Endodermal cell (in vitro differentiated cells): ENCODE results near the gene QSER1. TPM values are rescaled to one million over a fixed set of nuclear protein-coding genes. Genes with fewer than 3 reads are reported as not detected.

Experiments
- DNase-seq: peaks from one replicate; pipeline ENCODE4 v3.0.0-alpha.2; 2017
- H3K27ac ChIP-seq: 2 replicates; pipeline ENCODE4 v1.5.1; 2013; ENCODE audit warnings: mild to moderate bottlenecking, low read depth, low read length, moderate library complexity
- H3K27me3 ChIP-seq: 2 replicates; pipeline ENCODE4 v1.6.1; 2013; ENCODE audit warnings: mild to moderate bottlenecking, low read length, moderate library complexity; ENCODE audit not compliant: insufficient read depth, control insufficient read depth, poor library complexity, severe bottlenecking
- H3K36me3 ChIP-seq: 2 replicates; pipeline ENCODE4 v1.7.0; 2013; ENCODE audit warnings: mild to moderate bottlenecking, low read length, moderate library complexity; ENCODE audit not compliant: control insufficient read depth, insufficient read depth
- H3K4me1 ChIP-seq: one replicate; pipeline ENCODE4 v1.7.0; 2013; ENCODE audit warnings: low read length; ENCODE audit not compliant: control insufficient read depth, insufficient read depth
- H3K4me3 ChIP-seq: 2 replicates; pipeline ENCODE4 v1.5.1; 2013; ENCODE audit warnings: mild to moderate bottlenecking, low read length, moderate library complexity
- H3K9ac ChIP-seq: 2 replicates; pipeline ENCODE4 v1.6.1; 2013; ENCODE audit warnings: mild to moderate bottlenecking, low read length, moderate library complexity; ENCODE audit not compliant: poor library complexity, severe bottlenecking; ENCODE audit errors: extremely low read depth
- H3K9me3 ChIP-seq: 2 replicates; pipeline ENCODE4 v1.6.1; 2013; ENCODE audit warnings: mild to moderate bottlenecking, low read length, moderate library complexity; ENCODE audit not compliant: control insufficient read depth
- H3K27ac Mint-ChIP-seq: 2 replicates; pipeline ENCODE4 v1.8.0; 2020; ENCODE audit warnings: mixed read lengths
- H3K27me3 Mint-ChIP-seq: 2 replicates; pipeline ENCODE4 v1.8.0; 2021; ENCODE audit warnings: mild to moderate bottlenecking, mixed read lengths; ENCODE audit not compliant: insufficient read depth
- H3K36me3 Mint-ChIP-seq: 2 replicates; pipeline ENCODE4 v1.8.0; 2020; ENCODE audit warnings: low read depth, mixed read lengths
- H3K4me1 Mint-ChIP-seq: 2 replicates; pipeline ENCODE4 v1.8.0; 2020; ENCODE audit warnings: mixed read lengths
- H3K4me3 Mint-ChIP-seq: 2 replicates; pipeline ENCODE4 v1.8.0; 2020; ENCODE audit warnings: mild to moderate bottlenecking, moderate library complexity, mixed read lengths
- H3K9me3 Mint-ChIP-seq: 2 replicates; pipeline ENCODE4 v1.8.0; 2020; ENCODE audit warnings: mild to moderate bottlenecking, mixed read lengths
- CTCF ChIP-seq: fragments of 200-600 bp; sonication (generic); conservative IDR thresholded peaks from 2 replicates; pipeline ENCODE4 v1.5.0; 2021; ENCODE audit warnings: antibody characterized with exemption, mild to moderate bottlenecking
- WGBS, 2 experiments: methylation state at CpG; one replicate each; pipeline versions ENCODE4 v1.1.5 to v1.1.7; 2013; ENCODE audit warnings: missing lambda C conversion rate in 2 of 2, mixed read lengths in 1 of 2; ENCODE audit not compliant: insufficient coverage in 1 of 2, insufficient read length in 1 of 2; 5-methylcytosine and 5-hydroxymethylcytosine counted together
- total RNA-seq, 2 donors: library from RNA; stranded (reverse); fragmentation: NEBNext Ultra II Directional in 1 of 2; extraction: Animal tissue kit (Norgen Biotek cat#: 25700) in 1 of 2; gene quantifications; 2 replicates in 1 of 2; 3 replicates in 1 of 2; pipeline ENCODE4 v1.2.1, GENCODE V29; 2021

The QSER1 gene
- total RNA-seq, 2 donors from 2014 or later: 66.5 to 82.0 TPM

DNA sequence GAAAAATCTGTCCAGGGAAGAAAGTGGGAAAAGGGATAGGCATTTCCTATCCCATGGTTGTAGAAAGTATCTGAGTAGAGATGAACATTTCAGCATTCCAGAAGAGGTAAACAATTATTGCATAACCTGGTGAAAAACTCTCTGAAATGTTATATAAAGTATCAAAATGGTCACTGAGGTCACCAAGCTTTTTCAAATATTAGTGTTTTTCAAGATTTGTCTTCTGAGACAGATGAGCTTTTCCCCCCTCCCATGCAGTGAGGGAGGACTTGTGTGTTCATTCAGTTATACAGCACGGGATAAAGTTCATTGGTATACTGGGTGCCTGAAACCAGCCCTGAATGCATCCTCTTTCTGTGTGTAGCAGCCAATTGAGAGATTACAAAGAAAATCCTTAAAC lies 121.1 kb downstream of the QSER1 start:
- H3K4me1 Mint-ChIP-seq: peaks cover 12% of the 10 kb centered on the region
- H3K4me3 ChIP-seq: no peak overlapping the region
- no peaks in the 10 kb centered on the region for H3K36me3 Mint-ChIP-seq
- TF ChIP-seq CTCF: no peak
- peaks cover 2% of the 10 kb centered on the region for H3K9me3 Mint-ChIP-seq
- no peak overlapping the region for H3K27ac Mint-ChIP-seq
- H3K27me3 ChIP-seq: peaks cover 18% of the 10 kb centered on the region
- no peak overlapping the region for H3K27ac ChIP-seq
- DNase-seq: no peak
- no peak overlapping the region for H3K4me3 Mint-ChIP-seq
- no peaks in the 10 kb centered on the region for H3K36me3 ChIP-seq
- H3K9me3 ChIP-seq: no peaks in the 10 kb centered on the region
- 75 to 96% methylated on average over 1 of the region's 1 CpG for WGBS, 2 experiments
- peaks cover 30% of the 10 kb centered on the region for H3K27me3 Mint-ChIP-seq
- H3K4me1 ChIP-seq: no peaks in the 10 kb centered on the region
- no peak overlapping the region for H3K9ac ChIP-seq

DNA sequence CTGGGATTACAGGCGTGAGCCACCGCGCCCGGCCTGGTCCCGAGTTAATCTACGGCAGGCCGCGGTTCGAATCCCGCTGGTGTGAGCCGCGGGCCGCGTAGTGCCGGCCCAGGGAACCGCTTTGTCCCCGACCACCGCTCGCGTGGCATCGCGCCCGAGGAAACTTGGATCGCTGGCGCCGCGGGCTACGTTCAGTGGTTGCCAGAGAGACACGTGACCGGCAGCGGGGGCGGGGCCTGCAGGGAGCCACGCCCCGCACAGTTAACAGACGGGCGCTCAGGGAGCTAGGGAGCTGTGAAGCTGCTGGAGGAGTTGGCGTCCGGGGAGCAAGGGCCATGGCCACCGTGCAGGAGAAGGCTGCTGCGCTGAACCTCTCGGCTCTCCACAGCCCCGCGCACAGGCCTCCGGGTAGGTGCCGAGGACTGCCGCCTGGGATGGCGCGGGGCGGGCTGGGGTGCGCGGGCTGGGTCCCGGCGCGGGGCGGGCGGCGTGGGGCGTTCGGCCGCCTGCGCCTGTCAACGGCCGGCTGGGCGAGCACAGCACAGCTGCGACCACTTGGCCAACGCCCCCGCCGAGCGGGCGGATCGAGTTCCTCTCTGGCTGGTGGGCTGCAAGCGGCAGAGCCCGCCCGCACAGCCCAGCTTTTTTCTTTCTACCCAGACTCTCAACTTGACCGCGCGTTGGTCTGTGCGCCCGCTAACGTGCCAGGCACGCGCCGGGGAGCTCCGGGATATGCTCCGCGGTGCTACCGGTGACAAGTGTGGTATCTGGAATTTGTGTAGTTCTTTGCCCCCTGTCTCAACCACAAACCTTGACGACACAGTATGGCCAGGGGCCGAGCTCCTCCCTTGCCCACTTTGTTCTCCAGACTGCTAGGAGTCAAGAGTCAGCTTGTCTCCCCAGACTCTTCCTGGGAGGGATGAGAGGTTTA lies 123.3 kb downstream of the QSER1 start, which contains the start of gene DEPDC7:
DEPDC7 (plus strand) TSS at position 258 of the 931 bp plus-strand sequence; CDS start at position 336, 78 bp downstream.
- Mint-ChIP-seq H3K9me3 (peaks cover 2% of the 10 kb centered on the region), H3K4me3 (peak within 1 kb of the TSS; percentile 68), H3K27ac (peak within 1 kb of the TSS; percentile 52), H3K27me3 (peaks cover 31% of the 10 kb centered on the region), H3K4me1 (peaks cover 12% of the 10 kb centered on the region), H3K36me3 (no peaks in the 10 kb centered on the region)
- Histone ChIP-seq H3K27me3 (peaks cover 18% of the 10 kb centered on the region), H3K27ac (peak within 1 kb of the TSS; percentile 62), H3K9ac (peak within 1 kb of the TSS; percentile 6), H3K4me1 (peaks cover 3% of the 10 kb centered on the region), H3K9me3 (no peaks in the 10 kb centered on the region), H3K36me3 (no peaks in the 10 kb centered on the region), H3K4me3 (peak within 1 kb of the TSS; percentile 77)
- WGBS, 2 experiments: 9 to 30% methylated on average over 20 to 89 of the region's 89 CpGs
- DNase-seq: peak; percentile 97
- no peak for TF ChIP-seq CTCF

GRCh38 chr11:33016654-33017053 lies 124.0 kb downstream of the QSER1 start:
- H3K9me3 ChIP-seq: no peaks in the 10 kb centered on the region
- Mint-ChIP-seq H3K4me1 (peaks cover 15% of the 10 kb centered on the region), H3K27me3 (peaks cover 32% of the 10 kb centered on the region), H3K36me3 (no peaks in the 10 kb centered on the region), H3K27ac (no peak overlapping the region), H3K9me3 (peaks cover 2% of the 10 kb centered on the region), H3K4me3 (peak overlapping the region; percentile 68)
- WGBS, 2 experiments: 56 to 70% methylated on average over 4 of the region's 4 CpGs
- no peak overlapping the region for H3K27ac ChIP-seq
- no peak overlapping the region for H3K9ac ChIP-seq
- H3K27me3 ChIP-seq: peaks cover 18% of the 10 kb centered on the region
- peaks cover 3% of the 10 kb centered on the region for H3K4me1 ChIP-seq
- no peak for TF ChIP-seq CTCF
- no peaks in the 10 kb centered on the region for H3K36me3 ChIP-seq
- H3K4me3 ChIP-seq: peak overlapping the region; percentile 77
- no peak for DNase-seq
